ENCODE data around the gene UCKL1.
"Not testable (repeated sequence)": the region's sequence is repeated elsewhere in the genome, so short reads cannot be mapped to it uniquely, and the experiment has no call there.

Gene UCKL1

GRCh38 chr20:63942969-63943807, 13.0 kb downstream of the UCKL1 start:
- no peak for DNase-seq (ENCODE audit: low read depth in 3 of 3)

DNA sequence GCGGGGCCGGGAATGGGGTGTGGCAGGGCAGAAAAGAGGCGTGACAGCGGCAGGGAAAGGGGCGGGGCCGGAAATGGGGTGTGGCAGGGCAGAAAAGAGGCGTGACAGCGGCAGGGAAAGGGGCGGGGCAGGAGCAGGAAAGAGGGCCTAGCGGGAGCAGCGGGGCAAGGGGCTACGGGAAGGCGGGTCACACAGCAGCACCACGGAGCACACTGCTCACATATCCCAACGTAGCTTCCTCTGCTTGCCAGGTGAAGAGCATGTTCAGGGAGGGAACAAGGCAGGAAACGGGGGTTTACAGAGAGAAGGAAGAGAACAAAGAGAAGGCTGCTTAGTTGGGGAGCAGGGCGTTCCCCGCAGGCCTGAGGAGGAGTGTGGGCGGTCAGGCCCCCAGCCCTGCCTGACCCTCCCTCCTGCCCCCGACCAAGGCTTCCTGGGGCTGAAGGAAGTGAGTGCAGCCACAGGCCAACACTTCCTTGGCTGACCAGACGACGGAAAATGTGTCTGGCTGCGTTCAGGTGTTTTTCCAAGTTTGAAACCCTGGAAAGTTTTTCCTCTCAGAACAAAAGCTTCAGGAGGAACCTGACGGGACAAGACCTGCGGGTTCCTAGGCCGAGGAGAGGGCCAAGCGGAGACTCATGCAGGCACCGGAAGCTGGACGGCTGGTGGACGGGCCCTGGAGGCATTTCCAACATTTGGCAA, 13.8 kb downstream of the UCKL1 start:
- peak in 1 of 3 experiments; percentile 58 for DNase-seq (ENCODE audit: low read depth in 3 of 3)

- peak in 2 of 3 experiments; percentile 31 to 71 for DNase-seq (ENCODE audit: low read depth in 3 of 3)
Measured at GRCh38 chr20:63941282-63942081, 14.7 kb downstream of the UCKL1 start.

DNA sequence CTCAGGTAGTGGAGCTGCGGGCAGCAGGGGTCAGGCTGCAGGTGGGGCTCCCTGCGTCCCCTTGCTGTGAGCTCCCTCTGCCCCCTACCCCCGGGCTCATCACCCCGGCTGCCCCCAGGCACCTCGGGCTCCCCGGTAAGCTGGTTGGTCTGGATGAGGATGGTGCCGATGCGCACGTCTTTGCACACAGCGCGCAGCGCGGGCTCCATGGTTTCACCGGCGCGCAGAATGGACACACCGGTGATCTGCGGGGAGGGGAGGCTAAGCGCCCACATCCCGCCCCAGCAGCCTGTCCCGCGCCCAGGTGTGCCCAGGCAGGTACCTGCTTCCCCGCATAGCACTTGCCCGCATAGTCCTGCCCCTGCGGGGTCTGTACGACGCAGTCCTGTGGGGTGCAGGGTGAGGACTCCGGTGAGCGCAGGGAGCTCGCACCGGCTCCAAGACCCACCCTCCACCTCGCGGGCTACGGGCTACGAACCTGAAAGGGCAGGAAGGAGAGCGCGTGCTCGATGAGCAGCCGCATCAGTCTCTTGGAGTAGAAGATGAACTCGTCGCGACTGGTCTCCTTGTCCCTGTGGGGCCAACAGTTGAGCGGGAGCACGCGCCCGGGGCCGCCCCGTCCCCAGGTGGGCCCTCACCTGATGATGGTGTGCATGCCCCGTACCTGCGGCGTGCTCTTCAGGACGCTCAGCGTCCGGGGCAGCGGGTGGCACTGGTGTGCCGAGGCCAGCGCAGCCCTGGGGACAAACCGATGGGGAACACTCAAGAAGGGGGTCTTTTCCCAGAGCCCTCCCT, 15.5 kb downstream of the UCKL1 start:
- DNase-seq (ENCODE audit: low read depth in 3 of 3), result no peak

- no peak for DNase-seq (ENCODE audit: low read depth in 3 of 3)
Measured at GRCh38 chr20:63940071-63940471, 16.1 kb downstream of the UCKL1 start.

- DNase-seq (ENCODE audit: low read depth in 3 of 3), result no peak
Measured at GRCh38 chr20:63939061-63939935, 16.9 kb downstream of the UCKL1 start.

DNA sequence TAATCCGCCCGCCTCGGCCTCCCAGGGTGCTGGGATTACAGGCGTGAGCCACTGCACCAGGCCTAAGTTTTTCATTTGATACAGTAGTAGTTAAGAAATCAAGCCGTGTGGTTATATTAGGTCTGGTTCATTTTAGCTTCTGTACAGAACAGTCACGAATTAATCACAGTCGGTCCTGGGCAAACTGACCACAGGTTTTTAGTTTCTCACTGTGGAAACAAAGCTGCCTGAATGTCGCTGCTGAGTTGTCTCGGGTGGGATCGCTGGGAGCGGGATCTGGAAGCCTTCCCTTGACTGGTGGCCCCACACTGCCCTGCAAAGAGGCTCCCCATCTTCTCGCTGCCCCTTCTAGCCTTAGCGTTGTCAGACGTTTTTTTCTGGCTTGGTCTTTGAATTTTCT, 18.6 kb downstream of the UCKL1 start:
- DNase-seq (ENCODE audit: low read depth in 3 of 3), result no peak

GRCh38 chr20:63935447-63935846, 20.8 kb downstream of the UCKL1 start:
- no peak for DNase-seq (ENCODE audit: low read depth in 3 of 3)

- DNase-seq (ENCODE audit: low read depth in 3 of 3), result no peak
Measured at GRCh38 chr20:63934271-63935068, 21.7 kb downstream of the UCKL1 start.

DNA sequence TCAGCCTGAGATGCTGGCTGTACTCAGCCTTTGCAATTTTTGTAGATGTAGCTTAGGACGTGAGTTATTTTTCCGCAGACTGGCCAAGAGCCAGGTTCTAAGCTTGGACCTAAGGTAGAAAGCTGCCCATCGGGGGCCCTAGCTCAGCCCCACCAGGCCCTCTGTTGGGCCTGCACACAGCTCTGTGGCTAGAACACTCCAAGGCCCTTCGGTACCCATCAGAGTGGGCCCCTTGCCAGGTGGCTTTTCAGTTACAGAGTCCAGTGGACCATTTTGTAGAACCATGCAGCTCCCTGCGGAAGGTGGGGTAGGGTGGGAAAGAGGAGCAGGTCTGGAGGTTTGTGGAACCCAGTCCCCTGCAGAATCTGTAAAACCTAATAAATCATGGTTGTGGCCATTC, 22.6 kb downstream of the UCKL1 start:
- DNase-seq (ENCODE audit: low read depth in 3 of 3), result no peak

DNA sequence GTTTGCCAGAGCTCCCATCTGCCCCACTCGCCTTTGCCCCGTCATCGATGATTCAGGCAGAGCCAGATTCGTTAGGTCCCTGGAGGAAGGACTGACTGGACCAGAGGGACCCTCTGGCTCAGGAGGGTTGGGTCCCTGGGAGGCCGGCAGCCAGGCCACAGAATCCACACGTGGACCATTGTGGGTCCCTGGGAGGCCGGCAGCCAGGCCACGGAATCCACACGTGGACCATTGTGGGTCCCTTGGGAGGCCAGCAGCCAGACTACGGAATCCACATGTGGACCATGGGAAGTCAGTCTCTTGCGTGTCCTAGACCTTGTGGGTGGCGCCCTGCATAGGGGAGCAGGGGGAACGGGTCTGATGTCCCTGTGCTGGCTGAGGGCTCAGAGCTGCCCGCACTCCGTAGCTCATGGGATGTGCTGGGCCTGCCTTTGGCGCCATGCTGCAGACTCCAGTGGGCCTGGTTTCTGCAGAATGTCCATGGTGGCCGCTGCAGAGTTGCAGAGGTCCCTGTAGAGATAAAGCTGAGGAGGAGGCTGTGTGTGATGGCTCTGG, 23.5 kb downstream of the UCKL1 start:
- no peak for DNase-seq (ENCODE audit: low read depth in 3 of 3)

- DNase-seq (ENCODE audit: low read depth in 3 of 3), result no peak
Measured at GRCh38 chr20:63931735-63932134, 24.5 kb downstream of the UCKL1 start.

DNA sequence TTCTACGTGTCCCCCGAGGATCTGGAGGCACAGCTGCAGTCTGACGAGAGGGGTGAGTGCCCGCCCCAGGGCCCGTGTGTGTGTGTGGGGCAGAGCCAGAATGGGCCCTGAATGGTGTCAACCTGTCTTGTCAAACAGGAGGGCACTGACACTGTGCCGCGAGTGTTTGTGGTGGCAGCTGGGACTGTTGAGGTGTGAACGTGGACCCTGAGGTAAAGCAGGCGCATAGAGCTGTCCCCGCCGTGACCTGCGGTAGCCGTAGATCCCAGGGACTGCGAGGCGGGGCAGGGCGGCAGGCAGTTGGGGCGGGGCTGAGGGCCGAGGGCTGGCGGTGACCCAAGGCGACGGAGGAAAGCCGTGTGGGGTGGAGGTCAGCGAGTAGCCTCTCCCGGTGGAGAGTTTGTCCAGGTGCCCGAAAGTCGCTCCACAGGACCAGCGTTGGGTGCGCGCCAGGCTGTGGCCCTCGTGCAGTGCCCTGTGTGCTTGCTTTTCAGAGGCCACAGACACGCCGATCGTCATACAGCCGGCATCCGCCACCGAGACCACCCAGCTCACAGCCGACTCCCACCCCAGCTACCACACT, 25.2 kb downstream of the UCKL1 start:
- no peak for DNase-seq (ENCODE audit: low read depth in 3 of 3)

DNA sequence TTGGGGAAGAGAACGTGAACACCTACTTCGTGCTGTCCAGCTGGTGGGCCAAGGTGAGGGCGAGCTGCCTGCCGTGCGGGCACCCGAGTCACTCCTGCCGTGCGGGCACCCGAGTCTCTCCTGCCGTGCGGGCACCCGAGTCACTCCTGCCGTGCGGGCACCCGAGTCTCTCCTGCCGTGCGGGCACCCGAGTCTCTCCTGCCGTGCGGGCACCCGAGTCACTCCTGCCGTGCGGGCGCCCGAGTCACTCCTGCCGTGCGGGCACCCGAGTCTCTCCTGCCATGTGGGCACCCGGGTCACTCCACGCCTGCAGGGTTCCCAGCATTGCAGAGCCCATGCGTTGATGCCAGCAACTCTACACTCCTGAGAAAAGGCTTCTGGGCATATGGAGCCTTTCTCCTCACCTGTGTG, 26.7 kb downstream of the UCKL1 start:
- not testable (repeated sequence) for DNase-seq (ENCODE audit: low read depth in 3 of 3)

DNA sequence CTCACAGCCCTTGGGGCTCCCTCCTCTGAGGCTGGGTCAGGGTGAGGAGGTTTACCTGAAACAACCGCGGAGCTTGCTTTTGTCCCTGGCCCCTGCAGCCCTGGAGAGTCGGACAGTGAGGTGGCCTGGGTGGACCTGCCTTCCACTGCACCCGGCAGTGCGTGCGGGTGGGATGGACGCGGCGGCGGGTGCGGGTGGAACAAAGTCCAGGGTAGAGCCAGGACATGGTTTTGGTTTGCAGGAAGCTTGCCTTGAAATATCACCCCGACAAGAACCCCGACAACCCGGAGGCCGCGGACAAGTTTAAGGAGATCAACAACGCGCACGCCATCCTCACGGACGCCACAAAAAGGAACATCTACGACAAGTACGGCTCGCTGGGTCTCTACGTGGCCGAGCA, 27.1 kb downstream of the UCKL1 start:
- no peak for DNase-seq (ENCODE audit: low read depth in 3 of 3)

GRCh38 chr20:63926298-63926697, 29.9 kb downstream of the UCKL1 start:
- no peak for DNase-seq (ENCODE audit: low read depth in 3 of 3)

GRCh38 chr20:63924241-63924640, 32.0 kb downstream of the UCKL1 start:
- no peak for DNase-seq (ENCODE audit: low read depth in 3 of 3)

GRCh38 chr20:63923651-63924050, 32.6 kb downstream of the UCKL1 start:
- no peak for DNase-seq (ENCODE audit: low read depth in 3 of 3)

GRCh38 chr20:63920226-63920625, 36.0 kb downstream of the UCKL1 start:
- no peak for DNase-seq (ENCODE audit: low read depth in 3 of 3)

All from stimulated activated CD4-positive, alpha-beta T cell treated with anti-CD3 and anti-CD28 coated beads, TNF-alpha, amount 100 ng/mL, for 24 hours (primary cell).